Measurements from ENCODE around the gene SORCS3. TPM values are rescaled to one million over a fixed set of nuclear protein-coding genes. Genes with fewer than 3 reads are reported as not detected.

SORCS3 gene
- total and polyA plus RNA-seq, 11 donors = 0.03 to 0.19 (median 0.05) TPM; not detected in 8

GRCh38 chr10:105073999-105074398 is 432.9 kb downstream of the SORCS3 start:
- no peak overlapping the region for H3K27ac ChIP-seq
- intact Hi-C loops (cut with DNase I) = no loop called here
- DNase-seq (no peak), ATAC-seq (no peak)
- 68 to 76% (median 75%) methylated on average over 4 of the region's 4 CpGs for WGBS, 4 donors
- H3K4me3 ChIP-seq = no peak overlapping the region
- H3K36me3 ChIP-seq = no peaks in the 10 kb centered on the region
- no peaks in the 10 kb centered on the region for H3K9me3 ChIP-seq
- H3K27me3 ChIP-seq = peaks cover 0 to 16% (median 0%) of the 10 kb centered on the region in 9 donors
- no peaks in the 10 kb centered on the region for H3K4me1 ChIP-seq
- TF ChIP-seq POLR2A (IDR thresholded peaks at IDR 0.05) (no peak), CTCF (IDR thresholded peaks at IDR 0.05) (no peak)

GRCh38 chr10:105075031-105075430 is 433.9 kb downstream of the SORCS3 start:
- TF ChIP-seq CTCF (IDR thresholded peaks at IDR 0.05) = no peak
- no peak for TF ChIP-seq POLR2A (IDR thresholded peaks at IDR 0.05)
- no peaks in the 10 kb centered on the region for H3K36me3 ChIP-seq
- WGBS, 4 donors = 59 to 76% (median 65%) methylated on average over 1 of the region's 1 CpG
- no peak for DNase-seq
- ATAC-seq = no peak
- H3K27ac ChIP-seq = no peak overlapping the region
- H3K27me3 ChIP-seq = peaks cover 0 to 16% (median 0%) of the 10 kb centered on the region in 9 donors
- intact Hi-C loops (cut with DNase I) = no loop called here
- no peaks in the 10 kb centered on the region for H3K9me3 ChIP-seq
- no peaks in the 10 kb centered on the region for H3K4me1 ChIP-seq
- H3K4me3 ChIP-seq = no peak overlapping the region

- ATAC-seq = no peak
- intact Hi-C loops (cut with DNase I) = no loop called here
- TF ChIP-seq POLR2A (IDR thresholded peaks at IDR 0.05) = no peak
- no peak for TF ChIP-seq CTCF (IDR thresholded peaks at IDR 0.05)
- H3K9me3 ChIP-seq = no peaks in the 10 kb centered on the region
- no peaks in the 10 kb centered on the region for H3K36me3 ChIP-seq
- no peak for DNase-seq
- WGBS, 4 donors = 59 to 68% (median 66%) methylated on average over 2 of the region's 2 CpGs
- H3K4me3 ChIP-seq = no peak overlapping the region
- H3K27ac ChIP-seq = no peak overlapping the region
- no peaks in the 10 kb centered on the region for H3K27me3 ChIP-seq
- H3K4me1 ChIP-seq = no peaks in the 10 kb centered on the region
These were observed 444.9 kb downstream of the SORCS3 start for GRCh38 chr10:105085980-105086379.

GRCh38 chr10:105094048-105094447 is 453.0 kb downstream of the SORCS3 start:
- no peaks in the 10 kb centered on the region for H3K36me3 ChIP-seq
- no peaks in the 10 kb centered on the region for H3K9me3 ChIP-seq
- no peak overlapping the region for H3K4me3 ChIP-seq
- no peaks in the 10 kb centered on the region for H3K27me3 ChIP-seq
- intact Hi-C loops (cut with DNase I) = no loop called here
- no peak overlapping the region for H3K27ac ChIP-seq
- H3K4me1 ChIP-seq = no peaks in the 10 kb centered on the region
- 67 to 78% (median 70%) methylated on average over 1 of the region's 1 CpG for WGBS, 4 donors
- no peak for ATAC-seq
- no peak for DNase-seq
- TF ChIP-seq CTCF (IDR thresholded peaks at IDR 0.05) = no peak
- TF ChIP-seq POLR2A (IDR thresholded peaks at IDR 0.05) = no peak
